Measurements from ENCODE around the gene CAT.

GRCh38 chr11:34439610-34440198, 970 bp downstream of the CAT start:
- TF ChIP-seq CTCF (conservative IDR thresholded peaks at IDR 0.05; ENCODE audit: low read length) (no peak), EZH2phosphoT487 (IDR thresholded peaks at IDR 0.05; ENCODE audit: borderline replicate concordance) (no peak)
